GM12878 (cell line): ENCODE measurements around the gene FBXO38. TPM values are rescaled to one million over a fixed set of nuclear protein-coding genes. Genes with fewer than 3 reads are reported as not detected.

Source experiments
- ATAC-seq: fragments of 200-7000 bp; cut with Tn5 transposase; 3 replicates; pipeline ENCODE4 v1.9.1; 2020; ENCODE audit warnings: mild to moderate bottlenecking, moderate library complexity
- BruUV-seq: library from RNA; stranded (reverse); fragments of 400-500 nt; replicated peaks from 2 replicates; lab custom pipeline; 2021; lab: Mats Ljungman, UMichigan
- CTCF ChIA-PET: fragments of 300-600 bp; sonication (Branson Sonifier 250); formaldehyde crosslinking; extraction: SDS; loops from one replicate; lab custom pipeline; 2021; ENCODE audit warnings: inconsistent platforms; lab: Yijun Ruan, JAX
- POLR2A ChIA-PET: fragments of 350-600 bp; formaldehyde crosslinking; extraction: SDS; loops from one replicate; lab custom pipeline; 2021; ENCODE audit warnings: inconsistent platforms; lab: Charles Lee
- RAD21 ChIA-PET: fragments of 300-600 bp; sonication (Branson Sonifier 250); formaldehyde crosslinking; loops from one replicate; lab custom pipeline; 2023; ENCODE audit warnings: antibody characterized with exemption; ENCODE audit not compliant: unreplicated experiment; lab: Charles Lee
- SMC1A ChIA-PET: fragments of 300-600 bp; sonication (Branson Sonifier 250); formaldehyde crosslinking; loops from one replicate; lab custom pipeline; 2023; ENCODE audit not compliant: unreplicated experiment, uncharacterized antibody; lab: Charles Lee
- DNase-seq: peaks from one replicate; pipeline ENCODE4 v3.0.0-alpha.2; 2011; ENCODE audit warnings: low read depth, low spot score
- FAIRE-seq: peaks from 3 replicates; lab custom pipeline; 2011; peaks lifted over from hg19 to GRCh38; lab: Jason Lieb, UNC
- H2AFZ ChIP-seq: 2 replicates; pipeline ENCODE4 v1.6.0; 2011; ENCODE audit warnings: low read depth, low read length, control low read depth; ENCODE audit not compliant: control insufficient read depth
- H3K27ac ChIP-seq: 2 replicates; pipeline ENCODE4 v1.5.1; 2011; ENCODE audit warnings: control low read depth; ENCODE audit not compliant: control insufficient read depth, insufficient read depth
- H3K27me3 ChIP-seq, 2 experiments: replicated peaks in 1 of 2; 2 replicates each; pipeline versions ENCODE4 v1.6.0 to v1.6.1; 2011; ENCODE audit warnings: low read length in 1 of 2; ENCODE audit not compliant: control insufficient read depth in 2 of 2, insufficient read depth in 2 of 2
- H3K36me3 ChIP-seq, 2 experiments: 2 replicates each; pipeline ENCODE4 v1.5.1; 2011; ENCODE audit warnings: low read length in 1 of 2; ENCODE audit not compliant: control insufficient read depth in 2 of 2, insufficient read depth in 2 of 2
- H3K4me1 ChIP-seq: 2 replicates; pipeline ENCODE4 v1.6.1; 2011; ENCODE audit warnings: mild to moderate bottlenecking, low read length, moderate library complexity, mixed read lengths; ENCODE audit not compliant: control insufficient read depth, insufficient read depth
- H3K4me2 ChIP-seq: 2 replicates; pipeline ENCODE4 v1.6.0; 2011; ENCODE audit warnings: control low read depth; ENCODE audit not compliant: control insufficient read depth, insufficient read depth
- H3K4me3 ChIP-seq: fragments of 200-600 bp; sonication (generic); 2 replicates; pipeline ENCODE4 v1.5.1; 2016
- H3K79me2 ChIP-seq: 2 replicates; pipeline ENCODE4 v1.6.0; 2011; ENCODE audit warnings: low read length; ENCODE audit not compliant: control insufficient read depth, insufficient read depth
- H3K9ac ChIP-seq: 2 replicates; pipeline ENCODE4 v1.8.0; 2011; ENCODE audit warnings: low read length, control low read depth, mixed read lengths; ENCODE audit not compliant: control insufficient read depth, insufficient read depth
- H3K9me3 ChIP-seq: replicated peaks from 3 replicates; pipeline ENCODE4 v1.5.1; 2011; ENCODE audit warnings: mild to moderate bottlenecking, low read length; ENCODE audit not compliant: control insufficient read depth, insufficient read depth
- H4K20me1 ChIP-seq: 2 replicates; pipeline ENCODE4 v1.6.0; 2011; ENCODE audit not compliant: control insufficient read depth, insufficient read depth
- CEBPB ChIP-seq, 2 experiments: fragments of 150-350 bp in 1 of 2; IDR thresholded peaks; 2 replicates each; pipeline ENCODE4 v1.6.1; 2012 to 2014; ENCODE audit warnings: low read depth in 2 of 2, low read length in 2 of 2, borderline replicate concordance in 1 of 2, inconsistent platforms in 1 of 2
- ESRRA ChIP-seq: IDR thresholded peaks from 2 replicates; pipeline ENCODE4 v1.6.1; 2012; ENCODE audit warnings: mild to moderate bottlenecking, low read length, improper control_type of control experiment
- WGBS: methylation state at CpG from one replicate; pipeline ENCODE4 v1.1.6; 2016; ENCODE audit warnings: low lambda C conversion rate; ENCODE audit not compliant: insufficient replicate concordance, insufficient coverage; ENCODE audit errors: missing lambda C conversion rate; 5-methylcytosine and 5-hydroxymethylcytosine counted together
- in situ Hi-C: fragments of 300-500 bp; cut with MboI; formaldehyde crosslinking; loops from 9 replicates; pipeline ENCODE4 v1.14.3; 2018; ENCODE audit warnings: mixed read lengths
- intact Hi-C: fragments of 100-400 bp; cut with micrococcal nuclease; formaldehyde crosslinking; loops from one replicate; pipeline ENCODE4 v1.14.2; 2022; ENCODE audit not compliant: unreplicated experiment
- polyA plus RNA-seq, 11 experiments: library from polyadenylated mRNA; depleted of rRNA in 4 of 11; unstranded in 6 of 11; stranded (reverse) in 5 of 11; fragments of >200 nt; fragmentation: Nextera tagmentation in 4 of 11; fragmentation: Illumina TruSeq in 1 of 11; extraction: Ambion mirVana in 4 of 11; extraction: Trizol in 1 of 11; gene quantifications; 1 replicate in 1 of 11; 2 replicates in 10 of 11; pipeline versions ENCODE4 v1.2.1 to v1.2.3, GENCODE V29; 2011 to 2016; ENCODE audit warnings: inconsistent platforms in 2 of 11, missing spikeins in 2 of 11, low read depth in 1 of 11
- total RNA-seq, 4 experiments: library from RNA; depleted of rRNA in 3 of 4; stranded (reverse); fragments of >200 nt in 3 of 4; fragmentation: Illumina TruSeq in 1 of 4; extraction: Trizol in 1 of 4; gene quantifications; 2 replicates each; pipeline versions ENCODE4 v1.2.1 to v1.2.3, GENCODE V29; 2013 to 2021
- TF ChIP-seq, protein P1 (sequence below): IDR thresholded peaks from 2 replicates; pipeline ENCODE4 v1.6.1; 2011; ENCODE audit warnings: low read depth, low read length, improper control_type of control experiment, borderline replicate concordance

The FBXO38 gene
- total and polyA plus RNA-seq, 10 of the 15 experiments (the other 5 are each of a cell fraction or from before 2014, with no cell fraction given): 9.1 to 44.6 (median 28.3) TPM

DNA sequence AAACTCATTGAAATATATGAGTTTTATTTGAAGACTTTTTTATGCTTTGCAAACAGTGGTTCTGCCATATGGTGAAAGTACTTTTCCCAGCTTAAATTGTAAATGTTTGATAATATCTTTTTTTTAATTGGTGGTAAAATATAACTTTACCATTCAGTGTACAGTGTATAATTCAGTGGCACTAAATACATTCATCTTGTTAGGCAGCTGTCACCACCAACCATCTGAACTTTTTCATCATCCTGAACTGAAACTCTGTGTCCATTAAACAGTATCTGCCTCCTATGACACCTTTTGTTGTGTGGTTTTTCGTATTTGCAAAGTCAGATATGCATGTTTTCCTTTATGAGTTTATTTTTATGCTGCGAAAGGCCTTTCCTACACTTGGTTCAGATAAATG lies 45.1 kb downstream of the FBXO38 start:
- no peaks in the 10 kb centered on the region for H3K27me3 ChIP-seq
- SMC1A ChIA-PET: interaction anchor here (1.5 kb wide), 1 partner anchor 16 kb away, joined by 5 read pairs; no protein-coding TSS in a partner anchor
- no peak for DNase-seq
- TF ChIP-seq, protein P1, sequence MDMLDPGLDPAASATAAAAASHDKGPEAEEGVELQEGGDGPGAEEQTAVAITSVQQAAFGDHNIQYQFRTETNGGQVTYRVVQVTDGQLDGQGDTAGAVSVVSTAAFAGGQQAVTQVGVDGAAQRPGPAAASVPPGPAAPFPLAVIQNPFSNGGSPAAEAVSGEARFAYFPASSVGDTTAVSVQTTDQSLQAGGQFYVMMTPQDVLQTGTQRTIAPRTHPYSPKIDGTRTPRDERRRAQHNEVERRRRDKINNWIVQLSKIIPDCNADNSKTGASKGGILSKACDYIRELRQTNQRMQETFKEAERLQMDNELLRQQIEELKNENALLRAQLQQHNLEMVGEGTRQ: no peak
- no peak for TF ChIP-seq CEBPB (IDR thresholded peaks at IDR 0.05; ENCODE audit: borderline replicate concordance in 1 of 2, low read depth in 2 of 2, low read length in 2 of 2)
- RAD21 ChIA-PET: no interaction called here
- H3K4me2 ChIP-seq: no peak overlapping the region
- no TSS peak for BruUV-seq
- intact Hi-C loops (no loop called here), in situ Hi-C loops (no loop called here)
- CTCF ChIA-PET: interaction anchor here (1.0 to 2.1 kb wide), 2 partner anchors 14 to 16 kb away, joined by 4 to 8 read pairs; no protein-coding TSS in a partner anchor
- FAIRE-seq: no peak
- H3K4me3 ChIP-seq: no peak overlapping the region
- no peak overlapping the region for H3K27ac ChIP-seq
- 100% methylated on average over 2 of the region's 2 CpGs for WGBS
- ATAC-seq: no peak
- no peak overlapping the region for H2AFZ ChIP-seq
- no peaks in the 10 kb centered on the region for H3K9me3 ChIP-seq
- H3K4me1 ChIP-seq: no peaks in the 10 kb centered on the region
- no peaks in the 10 kb centered on the region for H3K79me2 ChIP-seq
- H4K20me1 ChIP-seq: no peaks in the 10 kb centered on the region
- no peak overlapping the region for H3K9ac ChIP-seq
- peaks cover 12 to 31% of the 10 kb centered on the region in 2 experiments for H3K36me3 ChIP-seq
- POLR2A ChIA-PET: interaction anchor here (0.6 kb wide), 1 partner anchor 53 kb away, joined by 4 read pairs; no protein-coding TSS in a partner anchor

DNA sequence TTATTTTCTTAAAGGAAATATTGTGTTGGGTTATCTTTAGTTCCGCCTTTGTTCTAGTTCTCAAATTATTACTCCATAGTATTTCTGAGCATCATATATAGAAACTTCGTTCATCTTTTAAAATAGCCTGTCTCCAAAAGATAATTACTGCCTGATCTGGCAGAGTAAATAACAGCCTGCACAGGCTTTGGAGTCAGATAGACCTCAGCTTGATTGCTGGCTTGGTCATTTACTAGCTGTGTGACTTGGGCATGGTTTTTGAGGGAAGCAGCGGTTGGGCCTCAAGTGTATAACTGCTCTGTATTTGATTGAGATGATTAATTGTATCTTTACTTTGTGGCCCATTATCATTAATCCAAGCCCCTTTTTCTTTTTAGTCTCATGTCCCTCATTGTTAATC lies 50.1 kb downstream of the FBXO38 start:
- no peak overlapping the region for H3K27ac ChIP-seq
- H3K9ac ChIP-seq: no peak overlapping the region
- SMC1A ChIA-PET: no interaction called here
- DNase-seq: no peak
- H3K4me3 ChIP-seq: no peak overlapping the region
- no peak for FAIRE-seq
- H3K9me3 ChIP-seq: no peaks in the 10 kb centered on the region
- CTCF ChIA-PET: no interaction called here
- H3K79me2 ChIP-seq: no peaks in the 10 kb centered on the region
- WGBS: 99% methylated on average over 3 of the region's 3 CpGs
- ATAC-seq: no peak
- no TSS peak for BruUV-seq
- H3K4me1 ChIP-seq: no peaks in the 10 kb centered on the region
- no peak for TF ChIP-seq ESRRA
- H3K4me2 ChIP-seq: no peak overlapping the region
- intact Hi-C loops: no loop called here
- H2AFZ ChIP-seq: no peak overlapping the region
- RAD21 ChIA-PET: no interaction called here
- peaks cover 0 to 9% of the 10 kb centered on the region in 2 experiments; a peak in 2 of 4 replicates for H3K36me3 ChIP-seq
- in situ Hi-C loops: no loop called here
- no peaks in the 10 kb centered on the region for H3K27me3 ChIP-seq
- POLR2A ChIA-PET: no interaction called here
- no peaks in the 10 kb centered on the region for H4K20me1 ChIP-seq
